H9 (cell line): ENCODE results near the gene FAM9C. TPM values are rescaled to one million over a fixed set of nuclear protein-coding genes. Genes with fewer than 3 reads are reported as not detected.

Experiments used
- DNase-seq: peaks from one replicate; pipeline ENCODE4 v3.0.0-alpha.2; 2017
- H2AFZ ChIP-seq: one replicate; pipeline ENCODE4 v1.6.1; 2013; ENCODE audit warnings: mild to moderate bottlenecking, low read length, control low read depth, moderate library complexity
- H2AK5ac ChIP-seq: 2 replicates; pipeline ENCODE4 v1.6.1; 2013; ENCODE audit warnings: low read length, control low read depth, mixed read lengths; ENCODE audit not compliant: insufficient read length
- H2BK120ac ChIP-seq: one replicate; pipeline ENCODE4 v1.6.1; 2013; ENCODE audit warnings: low read depth, mild to moderate bottlenecking, low read length, control low read depth, inconsistent platforms; ENCODE audit not compliant: poor library complexity, severe bottlenecking
- H2BK12ac ChIP-seq: 2 replicates; pipeline ENCODE4 v1.6.1; 2013; ENCODE audit warnings: low read length, control low read depth, mixed read lengths, low read depth; ENCODE audit not compliant: insufficient read length
- H2BK15ac ChIP-seq: 2 replicates; pipeline ENCODE4 v1.6.1; 2013; ENCODE audit warnings: low read depth, low read length, control low read depth
- H2BK20ac ChIP-seq: one replicate; pipeline ENCODE4 v1.6.1; 2013; ENCODE audit warnings: low read depth, mild to moderate bottlenecking, low read length, control low read depth, inconsistent platforms; ENCODE audit not compliant: poor library complexity, severe bottlenecking
- H2BK5ac ChIP-seq: 2 replicates; pipeline ENCODE4 v1.6.1; 2013; ENCODE audit warnings: low read length, control low read depth, mixed read lengths; ENCODE audit not compliant: insufficient read length
- H3K14ac ChIP-seq: 2 replicates; pipeline ENCODE4 v1.6.1; 2013; ENCODE audit warnings: low read length, control low read depth; ENCODE audit not compliant: insufficient read depth
- H3K18ac ChIP-seq: 2 replicates; pipeline ENCODE4 v1.6.1; 2013; ENCODE audit warnings: low read depth, mild to moderate bottlenecking, mixed read lengths, low read length, control low read depth; ENCODE audit not compliant: insufficient read length
- H3K23ac ChIP-seq: 2 replicates; pipeline ENCODE4 v1.6.1; 2013; ENCODE audit warnings: low read length, control low read depth, mixed read lengths, low read depth; ENCODE audit not compliant: insufficient read length
- H3K23me2 ChIP-seq: 2 replicates; pipeline ENCODE4 v1.6.1; 2013; ENCODE audit warnings: low read depth, mild to moderate bottlenecking, mixed read lengths, low read length, control low read depth; ENCODE audit not compliant: insufficient read length, poor library complexity, severe bottlenecking
- H3K27ac ChIP-seq: 2 replicates; pipeline ENCODE4 v1.5.1; 2013; ENCODE audit warnings: low read length, control low read depth, mixed read lengths, low read depth; ENCODE audit not compliant: insufficient read length
- H3K27me3 ChIP-seq: 2 replicates; pipeline ENCODE4 v1.6.1; 2013; ENCODE audit warnings: low read length, control low read depth, inconsistent platforms; ENCODE audit not compliant: insufficient read depth
- H3K4ac ChIP-seq: 2 replicates; pipeline ENCODE4 v1.6.1; 2013; ENCODE audit warnings: low read depth, mild to moderate bottlenecking, control low read depth, inconsistent platforms, low read length, moderate library complexity
- H3K4me1 ChIP-seq: 2 replicates; pipeline ENCODE4 v1.6.1; 2013; ENCODE audit warnings: low read length, control low read depth, inconsistent platforms; ENCODE audit not compliant: insufficient read depth
- H3K4me2 ChIP-seq: 2 replicates; pipeline ENCODE4 v1.6.1; 2013; ENCODE audit warnings: low read length, control low read depth, mixed read lengths; ENCODE audit not compliant: insufficient read length, insufficient read depth
- H3K56ac ChIP-seq: 2 replicates; pipeline ENCODE4 v1.6.1; 2013; ENCODE audit warnings: low read depth, mild to moderate bottlenecking, mixed read lengths, low read length, control low read depth; ENCODE audit not compliant: insufficient read length
- H3K79me1 ChIP-seq: 2 replicates; pipeline ENCODE4 v1.6.1; 2013; ENCODE audit warnings: low read depth, mild to moderate bottlenecking, moderate library complexity, low read length, control low read depth, inconsistent platforms; ENCODE audit not compliant: insufficient read depth, poor library complexity, severe bottlenecking
- H3K79me2 ChIP-seq: 2 replicates; pipeline ENCODE4 v1.6.1; 2013; ENCODE audit warnings: low read length, control low read depth, inconsistent platforms; ENCODE audit not compliant: insufficient read depth
- H3K9ac ChIP-seq: 2 replicates; pipeline ENCODE4 v1.6.1; 2013; ENCODE audit warnings: low read length, control low read depth, mixed read lengths; ENCODE audit not compliant: insufficient read length; ENCODE audit errors: extremely low read depth
- H3K9me3 ChIP-seq: one replicate; pipeline ENCODE4 v1.6.1; 2013; ENCODE audit warnings: low read depth, low read length, inconsistent platforms; ENCODE audit not compliant: control insufficient read depth
- H3T11ph ChIP-seq: one replicate; pipeline ENCODE4 v1.6.1; 2013; ENCODE audit warnings: mild to moderate bottlenecking, low read length, control low read depth, inconsistent platforms
- H4K20me1 ChIP-seq: one replicate; pipeline ENCODE4 v1.6.1; 2013; ENCODE audit not compliant: control insufficient read depth, insufficient read length, insufficient read depth
- H4K5ac ChIP-seq: 2 replicates; pipeline ENCODE4 v1.6.1; 2013; ENCODE audit warnings: low read depth, mild to moderate bottlenecking, mixed read lengths, low read length, control low read depth; ENCODE audit not compliant: insufficient read length
- H4K8ac ChIP-seq: replicated peaks from 2 replicates; pipeline ENCODE4 v1.6.1; 2013; ENCODE audit warnings: low read length, control low read depth, mixed read lengths, low read depth; ENCODE audit not compliant: insufficient read length
- H4K91ac ChIP-seq: 2 replicates; pipeline ENCODE4 v1.6.1; 2013; ENCODE audit warnings: low read depth, mild to moderate bottlenecking, moderate library complexity, mixed read lengths, low read length, control low read depth; ENCODE audit not compliant: insufficient read length
- H3K27ac Mint-ChIP-seq, 3 experiments: 2 replicates in 2 of 3; 3 replicates in 1 of 3; pipeline ENCODE4 v1.8.0; 2020 to 2021; ENCODE audit warnings: mixed read lengths in 3 of 3, mild to moderate bottlenecking in 1 of 3, moderate library complexity in 1 of 3
- H3K27me3 Mint-ChIP-seq: 2 replicates; pipeline ENCODE4 v1.8.0; 2021; ENCODE audit warnings: low read depth, mild to moderate bottlenecking, moderate library complexity, mixed read lengths
- H3K36me3 Mint-ChIP-seq, 3 experiments: 2 replicates in 2 of 3; 3 replicates in 1 of 3; pipeline ENCODE4 v1.8.0; 2020 to 2021; ENCODE audit warnings: low read depth in 3 of 3, mixed read lengths in 3 of 3; ENCODE audit not compliant: insufficient read depth in 1 of 3
- H3K4me1 Mint-ChIP-seq, 2 experiments: 2 replicates each; pipeline ENCODE4 v1.8.0; 2020; ENCODE audit warnings: mixed read lengths in 2 of 2
- H3K4me3 Mint-ChIP-seq, 2 experiments: 2 replicates in 1 of 2; 3 replicates in 1 of 2; pipeline ENCODE4 v1.8.0; 2020 to 2021; ENCODE audit warnings: mild to moderate bottlenecking in 2 of 2, mixed read lengths in 2 of 2, moderate library complexity in 1 of 2
- H3K9me3 Mint-ChIP-seq, 2 experiments: 2 replicates in 1 of 2; 3 replicates in 1 of 2; pipeline ENCODE4 v1.8.0; 2020; ENCODE audit warnings: mild to moderate bottlenecking in 2 of 2, mixed read lengths in 2 of 2, moderate library complexity in 1 of 2
- WGBS: extraction: QIAGEN DNeasy Blood & Tissue Kit; methylation state at CpG from one replicate; pipeline ENCODE4 v1.1.7; 2013; ENCODE audit warnings: missing lambda C conversion rate, low lambda C conversion rate, mixed read lengths; ENCODE audit not compliant: insufficient read length; ENCODE audit errors: extremely low coverage; 5-methylcytosine and 5-hydroxymethylcytosine counted together
- total RNA-seq: library from RNA; stranded (reverse); gene quantifications from 2 replicates; pipeline ENCODE4 v1.2.1, GENCODE V29; 2021
- TF ChIP-seq, protein P1 (sequence below): fragments of 200-600 bp; sonication (generic); conservative IDR thresholded peaks from 3 replicates; pipeline ENCODE4 v1.8.0; 2021; ENCODE audit warnings: antibody characterized with exemption, mild to moderate bottlenecking

The FAM9C gene
- total RNA-seq, 1 experiment from 2014 or later, result not detected

DNA sequence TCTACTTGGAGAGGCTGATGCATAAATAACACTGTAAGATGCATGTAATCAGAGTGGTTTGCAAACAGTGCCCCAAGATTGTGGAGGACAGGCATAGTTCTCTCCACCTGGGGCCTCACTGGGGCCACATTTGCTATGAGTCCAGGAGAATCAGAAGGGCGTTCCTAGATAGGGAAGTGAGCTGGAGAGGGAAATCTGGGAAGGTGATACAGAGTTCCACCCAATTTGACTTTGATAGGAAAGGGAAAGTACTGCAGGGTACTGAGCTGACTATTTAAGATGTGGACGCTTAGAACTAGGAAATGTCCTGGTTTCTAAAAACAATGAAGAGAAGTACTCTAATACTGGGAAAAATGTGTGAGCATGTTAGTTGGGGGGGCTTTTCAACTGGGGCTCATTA, 33.9 kb downstream of the FAM9C start:
- Histone ChIP-seq H3K4me2 (no peak overlapping the region), H3K4me1 (peaks cover 3% of the 10 kb centered on the region; the same call in 1 of the 2 replicates), H3K23ac (no peak overlapping the region), H2BK20ac (no peak overlapping the region), H2AK5ac (no peak overlapping the region), H4K20me1 (no peaks in the 10 kb centered on the region), H3K4ac (no peak overlapping the region), H2BK5ac (no peak overlapping the region), H3K79me1 (no peaks in the 10 kb centered on the region), H3K27me3 (no peaks in the 10 kb centered on the region), H4K8ac (no peak overlapping the region), H3K56ac (no peak overlapping the region), H3K9me3 (no peaks in the 10 kb centered on the region), H4K91ac (no peak overlapping the region), H2BK12ac (no peak overlapping the region), H3K23me2 (no peaks in the 10 kb centered on the region), H3K27ac (no peak overlapping the region), H3K79me2 (no peaks in the 10 kb centered on the region), H3K18ac (no peak overlapping the region), H2BK120ac (no peak overlapping the region), H3T11ph (no peak overlapping the region), H2AFZ (no peak overlapping the region), H4K5ac (no peak overlapping the region), H2BK15ac (no peak overlapping the region; the same call in 1 of the 2 replicates), H3K9ac (no peak overlapping the region), H3K14ac (no peak overlapping the region)
- Mint-ChIP-seq H3K9me3 (peaks cover 57 to 68% of the 10 kb centered on the region in 2 experiments), H3K27ac (no peak overlapping the region), H3K36me3 (peaks cover 0 to 2% (median 0%) of the 10 kb centered on the region in 3 experiments; a peak in 3 of 7 replicates), H3K27me3 (no peaks in the 10 kb centered on the region), H3K4me1 (peaks cover 27 to 32% of the 10 kb centered on the region in 2 experiments), H3K4me3 (no peak overlapping the region)
- no peak for DNase-seq
- WGBS, result no CpG with 5 or more reads among the region's 2 CpGs
- TF ChIP-seq, protein P1, sequence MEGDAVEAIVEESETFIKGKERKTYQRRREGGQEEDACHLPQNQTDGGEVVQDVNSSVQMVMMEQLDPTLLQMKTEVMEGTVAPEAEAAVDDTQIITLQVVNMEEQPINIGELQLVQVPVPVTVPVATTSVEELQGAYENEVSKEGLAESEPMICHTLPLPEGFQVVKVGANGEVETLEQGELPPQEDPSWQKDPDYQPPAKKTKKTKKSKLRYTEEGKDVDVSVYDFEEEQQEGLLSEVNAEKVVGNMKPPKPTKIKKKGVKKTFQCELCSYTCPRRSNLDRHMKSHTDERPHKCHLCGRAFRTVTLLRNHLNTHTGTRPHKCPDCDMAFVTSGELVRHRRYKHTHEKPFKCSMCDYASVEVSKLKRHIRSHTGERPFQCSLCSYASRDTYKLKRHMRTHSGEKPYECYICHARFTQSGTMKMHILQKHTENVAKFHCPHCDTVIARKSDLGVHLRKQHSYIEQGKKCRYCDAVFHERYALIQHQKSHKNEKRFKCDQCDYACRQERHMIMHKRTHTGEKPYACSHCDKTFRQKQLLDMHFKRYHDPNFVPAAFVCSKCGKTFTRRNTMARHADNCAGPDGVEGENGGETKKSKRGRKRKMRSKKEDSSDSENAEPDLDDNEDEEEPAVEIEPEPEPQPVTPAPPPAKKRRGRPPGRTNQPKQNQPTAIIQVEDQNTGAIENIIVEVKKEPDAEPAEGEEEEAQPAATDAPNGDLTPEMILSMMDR, result no peak
